ENCODE results near the gene KIAA1217. TPM values are rescaled to one million over a fixed set of nuclear protein-coding genes. Genes with fewer than 3 reads are reported as not detected.

Gene KIAA1217
- total RNA-seq, 2 experiments from 2014 or later: 0.12 to 0.70 TPM

GRCh38 chr10:24261627-24262026 is 52.7 kb downstream of the KIAA1217 start:
- H3K4me3 Mint-ChIP-seq: no peak overlapping the region
- H3K36me3 Mint-ChIP-seq: no peaks in the 10 kb centered on the region
- CTCF ChIA-PET: no interaction called here
- H3K9me3 Mint-ChIP-seq (ENCODE audit: low read depth): peaks cover 2% of the 10 kb centered on the region
- no peak for ATAC-seq
- H3K4me1 Mint-ChIP-seq: no peaks in the 10 kb centered on the region
- H3K27ac Mint-ChIP-seq: no peak overlapping the region
- no peaks in the 10 kb centered on the region for H3K27me3 Mint-ChIP-seq
- no peak for DNase-seq

GRCh38 chr10:24262929-24263590 is 54.1 kb downstream of the KIAA1217 start:
- ATAC-seq (no peak), DNase-seq (no peak)
- CTCF ChIA-PET: interaction anchor here (0.5 to 0.7 kb wide), 2 partner anchors 40 to 119 kb away, joined by 3 read pairs; no protein-coding TSS in a partner anchor
- H3K4me1 Mint-ChIP-seq: no peaks in the 10 kb centered on the region
- no peaks in the 10 kb centered on the region for H3K27me3 Mint-ChIP-seq
- peaks cover 2% of the 10 kb centered on the region for H3K9me3 Mint-ChIP-seq (ENCODE audit: low read depth)
- H3K36me3 Mint-ChIP-seq: no peaks in the 10 kb centered on the region
- no peak overlapping the region for H3K4me3 Mint-ChIP-seq
- H3K27ac Mint-ChIP-seq: no peak overlapping the region

GRCh38 chr10:24269476-24269875 is 60.5 kb downstream of the KIAA1217 start:
- Mint-ChIP-seq H3K9me3 (ENCODE audit: low read depth) (peaks cover 3% of the 10 kb centered on the region), H3K4me1 (no peaks in the 10 kb centered on the region), H3K27me3 (no peaks in the 10 kb centered on the region), H3K27ac (no peak overlapping the region), H3K36me3 (no peaks in the 10 kb centered on the region), H3K4me3 (no peak overlapping the region)
- DNase-seq (no peak), ATAC-seq (no peak)
- CTCF ChIA-PET: no interaction called here

- H3K9me3 Mint-ChIP-seq (ENCODE audit: low read depth): peaks cover 3% of the 10 kb centered on the region
- H3K4me1 Mint-ChIP-seq: no peaks in the 10 kb centered on the region
- ATAC-seq: no peak
- no peaks in the 10 kb centered on the region for H3K36me3 Mint-ChIP-seq
- H3K27me3 Mint-ChIP-seq: no peaks in the 10 kb centered on the region
- CTCF ChIA-PET: no interaction called here
- DNase-seq: no peak
- H3K27ac Mint-ChIP-seq: no peak overlapping the region
- no peak overlapping the region for H3K4me3 Mint-ChIP-seq
Measured at GRCh38 chr10:24272374-24272773, 63.4 kb downstream of the KIAA1217 start.

GRCh38 chr10:24277277-24277676 is 68.3 kb downstream of the KIAA1217 start:
- peaks cover under 1% of the 10 kb centered on the region for H3K9me3 Mint-ChIP-seq (ENCODE audit: low read depth)
- H3K4me1 Mint-ChIP-seq: no peaks in the 10 kb centered on the region
- no peak overlapping the region for H3K4me3 Mint-ChIP-seq
- CTCF ChIA-PET: no interaction called here
- ATAC-seq (no peak), DNase-seq (no peak)
- no peaks in the 10 kb centered on the region for H3K27me3 Mint-ChIP-seq
- no peak overlapping the region for H3K27ac Mint-ChIP-seq
- H3K36me3 Mint-ChIP-seq: no peaks in the 10 kb centered on the region

GRCh38 chr10:24277771-24278170 is 68.8 kb downstream of the KIAA1217 start:
- Mint-ChIP-seq H3K4me1 (no peaks in the 10 kb centered on the region), H3K36me3 (no peaks in the 10 kb centered on the region), H3K4me3 (no peak overlapping the region), H3K27me3 (no peaks in the 10 kb centered on the region), H3K9me3 (ENCODE audit: low read depth) (peaks cover 3% of the 10 kb centered on the region), H3K27ac (no peak overlapping the region)
- DNase-seq (no peak), ATAC-seq (no peak)
- CTCF ChIA-PET: no interaction called here

GRCh38 chr10:24278176-24278889 is 69.4 kb downstream of the KIAA1217 start:
- no peak for DNase-seq
- Mint-ChIP-seq H3K27me3 (no peaks in the 10 kb centered on the region), H3K4me3 (no peak overlapping the region), H3K4me1 (no peaks in the 10 kb centered on the region), H3K36me3 (no peaks in the 10 kb centered on the region), H3K9me3 (ENCODE audit: low read depth) (peaks cover 3% of the 10 kb centered on the region), H3K27ac (no peak overlapping the region)
- CTCF ChIA-PET: no interaction called here
- ATAC-seq: no peak

- ATAC-seq (no peak), DNase-seq (no peak)
- Mint-ChIP-seq H3K4me1 (no peaks in the 10 kb centered on the region), H3K27ac (no peak overlapping the region), H3K27me3 (no peaks in the 10 kb centered on the region), H3K4me3 (no peak overlapping the region), H3K9me3 (ENCODE audit: low read depth) (peaks cover 3% of the 10 kb centered on the region), H3K36me3 (no peaks in the 10 kb centered on the region)
- CTCF ChIA-PET: no interaction called here
Measured at GRCh38 chr10:24279166-24279565, 70.2 kb downstream of the KIAA1217 start.

- CTCF ChIA-PET: no interaction called here
- Mint-ChIP-seq H3K36me3 (no peaks in the 10 kb centered on the region), H3K4me3 (no peak overlapping the region), H3K27me3 (no peaks in the 10 kb centered on the region), H3K9me3 (ENCODE audit: low read depth) (no peaks in the 10 kb centered on the region), H3K27ac (no peak overlapping the region), H3K4me1 (no peaks in the 10 kb centered on the region)
- no peak for ATAC-seq
- DNase-seq: no peak
Measured at GRCh38 chr10:24287559-24288195, 78.7 kb downstream of the KIAA1217 start.

GRCh38 chr10:24288581-24288980 is 79.6 kb downstream of the KIAA1217 start:
- ATAC-seq (no peak), DNase-seq (no peak)
- H3K4me1 Mint-ChIP-seq: no peaks in the 10 kb centered on the region
- no peaks in the 10 kb centered on the region for H3K9me3 Mint-ChIP-seq (ENCODE audit: low read depth)
- CTCF ChIA-PET: no interaction called here
- no peaks in the 10 kb centered on the region for H3K27me3 Mint-ChIP-seq
- no peak overlapping the region for H3K4me3 Mint-ChIP-seq
- H3K27ac Mint-ChIP-seq: no peak overlapping the region
- no peaks in the 10 kb centered on the region for H3K36me3 Mint-ChIP-seq

GRCh38 chr10:24289235-24289634 is 80.3 kb downstream of the KIAA1217 start:
- Mint-ChIP-seq H3K27ac (no peak overlapping the region), H3K27me3 (no peaks in the 10 kb centered on the region), H3K9me3 (ENCODE audit: low read depth) (no peaks in the 10 kb centered on the region), H3K4me3 (no peak overlapping the region), H3K4me1 (no peaks in the 10 kb centered on the region), H3K36me3 (no peaks in the 10 kb centered on the region)
- DNase-seq: no peak
- CTCF ChIA-PET: no interaction called here
- ATAC-seq: no peak

GRCh38 chr10:24292304-24293293 is 83.7 kb downstream of the KIAA1217 start:
- no peaks in the 10 kb centered on the region for H3K27me3 Mint-ChIP-seq
- H3K27ac Mint-ChIP-seq: no peak overlapping the region
- H3K9me3 Mint-ChIP-seq (ENCODE audit: low read depth): no peaks in the 10 kb centered on the region
- CTCF ChIA-PET: no interaction called here
- ATAC-seq (no peak), DNase-seq (no peak)
- no peaks in the 10 kb centered on the region for H3K36me3 Mint-ChIP-seq
- H3K4me3 Mint-ChIP-seq: no peak overlapping the region
- H3K4me1 Mint-ChIP-seq: no peaks in the 10 kb centered on the region

GRCh38 chr10:24299578-24300260 is 90.8 kb downstream of the KIAA1217 start:
- no peak for DNase-seq
- Mint-ChIP-seq H3K9me3 (ENCODE audit: low read depth) (no peaks in the 10 kb centered on the region), H3K36me3 (no peaks in the 10 kb centered on the region), H3K27me3 (no peaks in the 10 kb centered on the region), H3K4me3 (no peak overlapping the region), H3K27ac (no peak overlapping the region), H3K4me1 (no peaks in the 10 kb centered on the region)
- CTCF ChIA-PET: no interaction called here
- ATAC-seq: no peak

Measured in activated CD8-positive, alpha-beta memory T cell treated with anti-CD3 and anti-CD28 coated beads, Interleukin-2, amount 10 ng/mL, durations not matched to agents 7 days and 5 days (primary cell).